K562 (cell line): ENCODE data around the gene HINT3. TPM values are rescaled to one million over a fixed set of nuclear protein-coding genes. Genes with fewer than 3 reads are reported as not detected.

Source experiments
- ATAC-seq: fragments of 200-7000 bp; cut with Tn5 transposase; 3 replicates; pipeline ENCODE4 v1.9.1; 2020; ENCODE audit warnings: moderate library complexity
- BruUV-seq: library from RNA; stranded (reverse); fragments of 400-500 nt; replicated peaks from 2 replicates; lab custom pipeline; 2021; lab: Mats Ljungman, UMichigan
- CTCF ChIA-PET: fragments of 300-600 bp; formaldehyde crosslinking; extraction: SDS; loops from one replicate; lab custom pipeline; 2021; ENCODE audit warnings: low intra/inter-chr PET ratio; lab: Yijun Ruan, JAX
- POLR2A ChIA-PET: fragments of 300-600, 350-650 bp; sonication (Branson Sonifier 250); formaldehyde crosslinking; extraction: SDS; loops from one replicate; lab custom pipeline; 2021; ENCODE audit warnings: antibody characterized with exemption, inconsistent platforms; lab: Yijun Ruan, JAX
- DNase-seq, 4 experiments: peaks; one replicate each; pipeline versions ENCODE4 v3.0.0 to v3.0.0-alpha.2; 2011 to 2018; ENCODE audit warnings: low spot score in 3 of 4, mixed read lengths in 3 of 4; ENCODE audit errors: extremely low read depth in 1 of 4
- FAIRE-seq: peaks from 2 replicates; lab custom pipeline; 2011; peaks lifted over from hg19 to GRCh38; lab: Jason Lieb, UNC
- H2AFZ ChIP-seq: 2 replicates; pipeline ENCODE4 v1.6.0; 2011; ENCODE audit warnings: low read depth, low read length, control low read depth, inconsistent platforms
- H3K27ac ChIP-seq: fragments of 200-600 bp; 3 replicates; pipeline ENCODE4 v1.8.0; 2011; ENCODE audit warnings: low read depth, mild to moderate bottlenecking, control low read depth, inconsistent platforms, low read length, moderate library complexity, mixed read lengths; ENCODE audit errors: extremely low read depth
- H3K27me3 ChIP-seq, 2 experiments: fragments of 300-600 bp in 1 of 2; 2 replicates in 1 of 2; 3 replicates in 1 of 2; pipeline versions ENCODE4 v1.6.0 to v1.8.0; 2011; ENCODE audit warnings: inconsistent platforms in 2 of 2, low read length in 2 of 2, mild to moderate bottlenecking in 1 of 2, mixed read lengths in 1 of 2, moderate library complexity in 1 of 2; ENCODE audit not compliant: control insufficient read depth in 2 of 2, insufficient read depth in 2 of 2
- H3K36me3 ChIP-seq: fragments of 300-600 bp; 3 replicates; pipeline ENCODE4 v1.8.0; 2011; ENCODE audit warnings: mild to moderate bottlenecking, low read length, inconsistent platforms; ENCODE audit not compliant: control insufficient read depth, insufficient read depth
- H3K4me1 ChIP-seq, 2 experiments: fragments of 200-600 bp in 1 of 2; replicated peaks in 1 of 2; 2 replicates in 1 of 2; 3 replicates in 1 of 2; pipeline versions ENCODE4 v1.5.1 to v1.8.0; 2011; ENCODE audit warnings: inconsistent platforms in 2 of 2, low read length in 2 of 2, mild to moderate bottlenecking in 1 of 2, mixed read lengths in 1 of 2, moderate library complexity in 1 of 2; ENCODE audit not compliant: control insufficient read depth in 2 of 2, insufficient read depth in 2 of 2
- H3K4me2 ChIP-seq: 2 replicates; pipeline ENCODE4 v1.6.1; 2011; ENCODE audit warnings: low read length, control low read depth, inconsistent platforms, mixed read lengths; ENCODE audit not compliant: insufficient read depth
- H3K4me3 ChIP-seq: fragments of 200-600 bp; sonication (generic), shearing (Covaris generic); 2 replicates; pipeline ENCODE4 v1.5.1; 2016; ENCODE audit warnings: control low read depth, inconsistent platforms
- H3K79me2 ChIP-seq: fragments of 200-600 bp; 3 replicates; pipeline ENCODE4 v1.8.0; 2011; ENCODE audit warnings: low read length, inconsistent platforms; ENCODE audit not compliant: control insufficient read depth, insufficient read depth
- H3K9ac ChIP-seq, 2 experiments: 2 replicates each; pipeline versions ENCODE4 v1.6.0 to v1.6.1; 2011; ENCODE audit warnings: low read depth in 2 of 2, low read length in 2 of 2, control low read depth in 1 of 2, inconsistent platforms in 1 of 2, mild to moderate bottlenecking in 1 of 2, mixed read lengths in 1 of 2; ENCODE audit not compliant: insufficient read depth in 1 of 2
- H3K9me1 ChIP-seq: one replicate; pipeline ENCODE4 v1.6.0; 2011; ENCODE audit warnings: inconsistent platforms, mild to moderate bottlenecking, low read length, moderate library complexity; ENCODE audit not compliant: control insufficient read depth, insufficient read depth
- H3K9me3 ChIP-seq: replicated peaks from 2 replicates; pipeline ENCODE4 v1.5.1; 2011; ENCODE audit warnings: low read depth, low read length, inconsistent platforms; ENCODE audit not compliant: control insufficient read depth, insufficient read depth
- H4K20me1 ChIP-seq: replicated peaks from 2 replicates; pipeline ENCODE4 v1.6.1; 2011; ENCODE audit warnings: low read length, inconsistent platforms, mixed read lengths; ENCODE audit not compliant: control insufficient read depth, insufficient read depth
- CBX1 ChIP-seq: sonication (generic); IDR thresholded peaks from 2 replicates; pipeline ENCODE4 v1.6.1; 2016; ENCODE audit warnings: antibody characterized with exemption, low read depth, mild to moderate bottlenecking
- CREM ChIP-seq: IDR thresholded peaks from 2 replicates; pipeline ENCODE4 v1.6.1; 2014; ENCODE audit warnings: antibody characterized with exemption, low read depth
- EP300 ChIP-seq: IDR thresholded peaks from 2 replicates; pipeline ENCODE4 v1.6.1; 2012; ENCODE audit warnings: low read length, improper control_type of control experiment
- HDAC3 ChIP-seq: fragments of 450-650 bp; IDR thresholded peaks from 2 replicates; pipeline ENCODE4 v1.6.1; 2018; ENCODE audit warnings: borderline replicate concordance, mild to moderate bottlenecking, moderate library complexity; ENCODE audit not compliant: partially characterized antibody
- KDM4B ChIP-seq, 2 experiments: fragments of 450-650 bp in 1 of 2; sonication (generic) in 1 of 2; IDR thresholded peaks; 2 replicates each; pipeline ENCODE4 v1.6.1; 2016 to 2017; ENCODE audit warnings: borderline replicate concordance in 2 of 2, antibody characterized with exemption in 1 of 2, low read depth in 1 of 2, mild to moderate bottlenecking in 1 of 2
- KLF1 ChIP-seq: fragments of 450-650 bp; IDR thresholded peaks from 2 replicates; pipeline ENCODE4 v1.6.1; 2016; ENCODE audit warnings: missing genetic modification characterization, missing compliant biosample characterization
- MED1 ChIP-seq: sonication (generic); formaldehyde crosslinking; IDR thresholded peaks from 2 replicates; pipeline ENCODE4 v1.8.1; 2023; ENCODE audit warnings: missing genetic modification reagents, borderline replicate concordance
- NFIX ChIP-seq: fragments of 250-450 bp; sonication (Bioruptor Pico); IDR thresholded peaks from 2 replicates; pipeline ENCODE4 v1.4.0; 2020; ENCODE audit warnings: low read depth, mild to moderate bottlenecking, moderate library complexity
- NFRKB ChIP-seq: fragments of 450-650 bp; IDR thresholded peaks from 2 replicates; pipeline ENCODE4 v1.6.1; 2016; ENCODE audit warnings: low read depth
- PTTG1 ChIP-seq: fragments of 450-650 bp; IDR thresholded peaks from 2 replicates; pipeline ENCODE4 v1.6.1; 2016; ENCODE audit warnings: low read depth, mild to moderate bottlenecking, missing genetic modification characterization, missing compliant biosample characterization
- RAD51 ChIP-seq: fragments of 450-650 bp; IDR thresholded peaks from 2 replicates; pipeline ENCODE4 v1.7.1; 2016; ENCODE audit warnings: low read depth, mild to moderate bottlenecking, borderline replicate concordance
- TCF15 ChIP-seq: fragments of 250-450 bp; sonication (Bioruptor Pico); IDR thresholded peaks from 2 replicates; pipeline ENCODE4 v1.8.0; 2022; ENCODE audit warnings: moderate library complexity, mild to moderate bottlenecking, inconsistent platforms
- TFAP4 ChIP-seq: sonication (generic); formaldehyde crosslinking; IDR thresholded peaks from 2 replicates; pipeline ENCODE4 v1.8.0; 2022; ENCODE audit warnings: missing genetic modification reagents, mild to moderate bottlenecking, moderate library complexity, borderline replicate concordance
- TGIF2 ChIP-seq: sonication (generic); formaldehyde crosslinking; IDR thresholded peaks from 2 replicates; pipeline ENCODE4 v1.8.1; 2022; ENCODE audit warnings: mild to moderate bottlenecking, missing genetic modification reagents, moderate library complexity
- THRA ChIP-seq: fragments of 450-650 bp; IDR thresholded peaks from 2 replicates; pipeline ENCODE4 v1.6.1; 2017; ENCODE audit warnings: mild to moderate bottlenecking, moderate library complexity
- ZKSCAN8 ChIP-seq: fragments of 200-800 bp; sonication (Bioruptor generic); IDR thresholded peaks from 2 replicates; pipeline ENCODE4 v1.6.1; 2016; ENCODE audit warnings: missing genetic modification characterization, missing compliant biosample characterization
- ZNF311 ChIP-seq: fragments of 250-450 bp; sonication (Bioruptor Pico); IDR thresholded peaks from 2 replicates; pipeline ENCODE4 v1.4.0; 2020; ENCODE audit warnings: mild to moderate bottlenecking, moderate library complexity
- ZNF324 ChIP-seq: fragments of 250-450 bp; sonication (Bioruptor Pico); IDR thresholded peaks from 2 replicates; pipeline ENCODE4 v1.4.0; 2020; ENCODE audit warnings: mild to moderate bottlenecking
- ZNF518B ChIP-seq: fragments of 250-450 bp; sonication (Bioruptor Pico); IDR thresholded peaks from 2 replicates; pipeline ENCODE4 v1.5.0; 2021; ENCODE audit warnings: mild to moderate bottlenecking, moderate library complexity
- in situ Hi-C: fragments of 300-500 bp; cut with MboI; formaldehyde crosslinking; loops from 4 replicates; pipeline ENCODE4 v1.15.0; 2018; ENCODE audit warnings: inconsistent platforms, mixed read lengths
- intact Hi-C: fragments of 100-400 bp; cut with micrococcal nuclease; formaldehyde crosslinking; loops from 2 replicates; pipeline ENCODE4 v1.14.2; 2022
- polyA plus RNA-seq, 8 experiments: library from polyadenylated mRNA; depleted of rRNA in 4 of 8; stranded (reverse) in 5 of 8; unstranded in 3 of 8; fragments of >200 nt; fragmentation: Nextera tagmentation in 2 of 8; fragmentation: Illumina TruSeq in 1 of 8; extraction: Ambion mirVana in 2 of 8; extraction: Trizol in 1 of 8; gene quantifications; 2 replicates each; pipeline versions ENCODE4 v1.2.1 to v1.2.3, GENCODE V29; 2011 to 2014; ENCODE audit warnings: inconsistent platforms in 1 of 8, missing spikeins in 1 of 8
- total RNA-seq, 7 experiments: library from RNA; depleted of rRNA in 6 of 7; stranded (reverse); fragments of >200 nt in 6 of 7; fragmentation: Illumina TruSeq in 2 of 7; extraction: Trizol in 2 of 7; gene quantifications; 2 replicates each; pipeline versions ENCODE4 v1.2.1 to v1.2.3, GENCODE V29; 2011 to 2021; ENCODE audit warnings: low replicate concordance in 1 of 7

The HINT3 gene
- total and polyA plus RNA-seq, 9 of the 15 experiments (the other 6 are each of a cell fraction or from before 2014, with no cell fraction given) = 1.4 to 16.6 (median 10.8) TPM

GRCh38 chr6:126027601-126028000 lies 71.0 kb downstream of the HINT3 start:
- Histone ChIP-seq H3K4me1 (no peaks in the 10 kb centered on the region), H3K27me3 (no peaks in the 10 kb centered on the region), H3K9ac (no peak overlapping the region), H3K27ac (no peak overlapping the region), H3K4me2 (no peak overlapping the region), H3K9me3 (no peaks in the 10 kb centered on the region), H4K20me1 (no peaks in the 10 kb centered on the region), H3K36me3 (peaks cover 72% of the 10 kb centered on the region; the same call in 2 of the 3 replicates), H3K79me2 (no peaks in the 10 kb centered on the region), H2AFZ (no peak overlapping the region), H3K4me3 (no peak overlapping the region), H3K9me1 (no peaks in the 10 kb centered on the region)
- in situ Hi-C loops (loop anchor here (25.0 kb wide), 2 partner anchors 310 to 1085 kb away; partner anchors contain the start of genes CENPW and RSPO3), intact Hi-C loops (no loop called here)
- ATAC-seq = no peak
- TF ChIP-seq CBX1 = no peak
- TF ChIP-seq ZNF324 (CRISPR knock-in tag) = no peak
- no peak for TF ChIP-seq TGIF2 (CRISPR knock-in tag)
- TF ChIP-seq ZNF518B (CRISPR knock-in tag) = no peak
- no peak for TF ChIP-seq CREM
- TF ChIP-seq HDAC3 = no peak
- no peak for TF ChIP-seq THRA
- TF ChIP-seq KLF1 (tag) = no peak
- no peak for TF ChIP-seq NFRKB
- no peak for TF ChIP-seq RAD51
- TF ChIP-seq EP300 = no peak
- no peak for TF ChIP-seq PTTG1
- TF ChIP-seq TFAP4 = no peak
- no peak for TF ChIP-seq ZKSCAN8 (CRISPR knock-in tag)
- no peak for TF ChIP-seq TCF15
- no peak for TF ChIP-seq MED1 (CRISPR knock-in tag)
- no peak for TF ChIP-seq ZNF311 (CRISPR knock-in tag)
- TF ChIP-seq NFIX (CRISPR knock-in tag) = no peak
- TF ChIP-seq KDM4B (IDR thresholded peaks at IDR 0.05; ENCODE audit: borderline replicate concordance in 2 of 2, low read depth in 1 of 2) = no peak
- BruUV-seq = no TSS peak
- CTCF ChIA-PET = no interaction called here
- DNase-seq = no peak
- POLR2A ChIA-PET = interaction anchor here (0.6 to 1.2 kb wide), 2 partner anchors 17 to 92 kb away, joined by 3 read pairs; no protein-coding TSS in a partner anchor
- FAIRE-seq = no peak
